Measurements from ENCODE around the gene MRPS14. TPM values are rescaled to one million over a fixed set of nuclear protein-coding genes. Genes with fewer than 3 reads are reported as not detected.
A peak's percentile ranks its signal among the peaks of the same experiment; 100 is the strongest.

Gene MRPS14
- total RNA-seq, 4 donors from 2014 or later, result 12.0 to 21.5 (median 15.8) TPM

- TF ChIP-seq, protein P1, sequence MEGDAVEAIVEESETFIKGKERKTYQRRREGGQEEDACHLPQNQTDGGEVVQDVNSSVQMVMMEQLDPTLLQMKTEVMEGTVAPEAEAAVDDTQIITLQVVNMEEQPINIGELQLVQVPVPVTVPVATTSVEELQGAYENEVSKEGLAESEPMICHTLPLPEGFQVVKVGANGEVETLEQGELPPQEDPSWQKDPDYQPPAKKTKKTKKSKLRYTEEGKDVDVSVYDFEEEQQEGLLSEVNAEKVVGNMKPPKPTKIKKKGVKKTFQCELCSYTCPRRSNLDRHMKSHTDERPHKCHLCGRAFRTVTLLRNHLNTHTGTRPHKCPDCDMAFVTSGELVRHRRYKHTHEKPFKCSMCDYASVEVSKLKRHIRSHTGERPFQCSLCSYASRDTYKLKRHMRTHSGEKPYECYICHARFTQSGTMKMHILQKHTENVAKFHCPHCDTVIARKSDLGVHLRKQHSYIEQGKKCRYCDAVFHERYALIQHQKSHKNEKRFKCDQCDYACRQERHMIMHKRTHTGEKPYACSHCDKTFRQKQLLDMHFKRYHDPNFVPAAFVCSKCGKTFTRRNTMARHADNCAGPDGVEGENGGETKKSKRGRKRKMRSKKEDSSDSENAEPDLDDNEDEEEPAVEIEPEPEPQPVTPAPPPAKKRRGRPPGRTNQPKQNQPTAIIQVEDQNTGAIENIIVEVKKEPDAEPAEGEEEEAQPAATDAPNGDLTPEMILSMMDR (IDR thresholded peaks at IDR 0.05), result no peak
- H3K27me3 ChIP-seq, result no peaks in the 10 kb centered on the region
- no peaks in the 10 kb centered on the region for H3K9me3 ChIP-seq
- no peak overlapping the region for H3K27ac ChIP-seq
- H3K4me1 ChIP-seq, result no peaks in the 10 kb centered on the region
- peaks cover 0 to 25% (median 0%) of the 10 kb centered on the region in 3 donors for H3K36me3 ChIP-seq
- no peak overlapping the region for H3K4me3 ChIP-seq
- DNase-seq, result no peak
These were observed 19.7 kb downstream of the MRPS14 start for GRCh38 chr1:175003521-175003920.

- TF ChIP-seq, protein P1 (IDR thresholded peaks at IDR 0.05), result no peak
- TF ChIP-seq POLR2A (IDR thresholded peaks at IDR 0.05), result no peak
These were observed 20.2 kb downstream of the MRPS14 start for GRCh38 chr1:175002910-175003517.

DNA sequence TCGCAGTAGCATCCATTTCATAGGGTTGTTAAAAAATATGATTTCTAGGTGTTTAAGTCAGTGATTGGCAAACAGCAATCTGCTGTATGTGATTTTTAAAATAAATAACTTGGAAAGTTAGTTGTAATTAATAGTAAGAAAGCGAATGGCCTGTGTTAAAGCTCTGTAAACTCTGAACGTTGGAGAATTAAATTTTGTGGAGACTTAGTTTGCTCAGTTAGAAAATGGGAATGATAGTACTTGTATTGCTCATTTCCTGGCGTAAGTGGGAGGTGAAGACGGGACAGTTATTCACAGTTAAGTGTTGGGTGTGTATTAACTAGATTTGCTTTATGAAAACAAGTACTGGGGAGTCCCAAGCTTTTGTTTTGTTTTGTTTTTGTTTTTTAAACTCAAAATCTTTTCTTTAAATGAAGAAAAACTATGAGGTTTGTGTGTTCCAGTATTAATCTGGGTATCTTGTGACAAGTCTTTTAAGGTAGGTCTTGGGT lies 22.5 kb downstream of the MRPS14 start:
- no peaks in the 10 kb centered on the region for H3K9me3 ChIP-seq
- no peak for DNase-seq
- no peaks in the 10 kb centered on the region for H3K27me3 ChIP-seq
- no peaks in the 10 kb centered on the region for H3K36me3 ChIP-seq
- H3K4me3 ChIP-seq, result peak overlapping the region; percentile 69 to 92 (median 82)
- TF ChIP-seq POLR2A (IDR thresholded peaks at IDR 0.05), result no peak
- TF ChIP-seq, protein P1 (IDR thresholded peaks at IDR 0.05), result no peak
- no peaks in the 10 kb centered on the region for H3K4me1 ChIP-seq
- H3K27ac ChIP-seq, result peak overlapping the region; percentile 97 to 99 (median 98)

More at GRCh38 chr1:175002910-175003517, 20.2 kb downstream of the MRPS14 start:
- Histone ChIP-seq H3K27me3 (no peaks in the 10 kb centered on the region), H3K4me1 (no peaks in the 10 kb centered on the region), H3K9me3 (no peaks in the 10 kb centered on the region), H3K27ac (no peak overlapping the region), H3K36me3 (peaks cover 0 to 20% (median 0%) of the 10 kb centered on the region in 3 donors), H3K4me3 (no peak overlapping the region)
- no peak for DNase-seq

GRCh38 chr1:174999936-175000696 lies 23.1 kb downstream of the MRPS14 start, which contains the start of gene CACYBP:
TSS of gene CACYBP (plus strand) at chr1:174999947. CDS start at chr1:175000181, 234 bp downstream.
- H3K27me3 ChIP-seq, result no peaks in the 10 kb centered on the region
- H3K4me1 ChIP-seq, result no peaks in the 10 kb centered on the region
- TF ChIP-seq, protein P1 (IDR thresholded peaks at IDR 0.05), result no peak
- peak in 1 of 2 donors; percentile 8 for TF ChIP-seq POLR2A (IDR thresholded peaks at IDR 0.05)
- H3K27ac ChIP-seq, result peak within 1 kb of the TSS; percentile 97 to 99 (median 98)
- H3K4me3 ChIP-seq, result peak within 1 kb of the TSS; percentile 69 to 92 (median 82)
- peak in 2 of 3 donors; percentile 43 to 69 for DNase-seq
- H3K9me3 ChIP-seq, result no peaks in the 10 kb centered on the region
- H3K36me3 ChIP-seq, result no peaks in the 10 kb centered on the region

GRCh38 chr1:174999216-174999935 lies 23.8 kb downstream of the MRPS14 start:
- peak; percentile 86 to 91 for TF ChIP-seq POLR2A (IDR thresholded peaks at IDR 0.05)
- TF ChIP-seq, protein P1 (IDR thresholded peaks at IDR 0.05), result no peak
- Histone ChIP-seq H3K4me1 (no peaks in the 10 kb centered on the region), H3K4me3 (peak overlapping the region; percentile 69 to 92 (median 82)), H3K27ac (peak overlapping the region; percentile 97 to 99 (median 98)), H3K36me3 (no peaks in the 10 kb centered on the region), H3K27me3 (no peaks in the 10 kb centered on the region), H3K9me3 (no peaks in the 10 kb centered on the region)
- DNase-seq, result peak; percentile 97 to 99 (median 99)
